ENCODE data around the gene ZSWIM1.

GRCh38 chr20:45920462-45921336 lies 39.7 kb downstream of the ZSWIM1 start:
- TF ChIP-seq TEAD4 (IDR thresholded peaks at IDR 0.05; ENCODE audit: low read depth, low read length) (no peak), CEBPB (IDR thresholded peaks at IDR 0.05; ENCODE audit: low read depth, low read length) (no peak), RXRA (IDR thresholded peaks at IDR 0.05; ENCODE audit: insufficient read depth, low read depth, low read length) (no peak), POLR2A (IDR thresholded peaks at IDR 0.05; ENCODE audit: control extremely low read depth in 1 of 2, low read depth in 2 of 2, low read length in 2 of 2) (no peak), CTCF (IDR thresholded peaks at IDR 0.05; ENCODE audit: control extremely low read depth in 1 of 3, insufficient read depth in 1 of 3, low read depth in 1 of 3, low read length in 3 of 3) (no peak)

Data from H1 (cell line).